ENCODE results near the gene TRMO. TPM values are rescaled to one million over a fixed set of nuclear protein-coding genes. Genes with fewer than 3 reads are reported as not detected.

Gene TRMO
- total RNA-seq, 4 donors from 2014 or later = 16.7 to 30.9 (median 19.7) TPM

- Histone ChIP-seq H3K27ac (no peak overlapping the region), H3K36me3 (peaks cover 0 to 11% (median 0%) of the 10 kb centered on the region in 3 donors), H3K4me1 (no peaks in the 10 kb centered on the region), H3K9me3 (peaks cover 0 to 9% (median 0%) of the 10 kb centered on the region in 4 donors), H3K27me3 (no peaks in the 10 kb centered on the region), H3K4me3 (no peak overlapping the region)
- WGBS, 2 donors = 43 to 46% methylated on average over 9 of the region's 9 CpGs
- TF ChIP-seq EP300 (IDR thresholded peaks at IDR 0.05) (no peak), CTCF (IDR thresholded peaks at IDR 0.05) (peak in 2 of 5 experiments; percentile 24 to 41), POLR2A (IDR thresholded peaks at IDR 0.05) (no peak)
- DNase-seq (ENCODE audit: low spot score in 2 of 2) = no peak
Measured at GRCh38 chr9:97889941-97890887, 32.1 kb downstream of the TRMO start.

DNA sequence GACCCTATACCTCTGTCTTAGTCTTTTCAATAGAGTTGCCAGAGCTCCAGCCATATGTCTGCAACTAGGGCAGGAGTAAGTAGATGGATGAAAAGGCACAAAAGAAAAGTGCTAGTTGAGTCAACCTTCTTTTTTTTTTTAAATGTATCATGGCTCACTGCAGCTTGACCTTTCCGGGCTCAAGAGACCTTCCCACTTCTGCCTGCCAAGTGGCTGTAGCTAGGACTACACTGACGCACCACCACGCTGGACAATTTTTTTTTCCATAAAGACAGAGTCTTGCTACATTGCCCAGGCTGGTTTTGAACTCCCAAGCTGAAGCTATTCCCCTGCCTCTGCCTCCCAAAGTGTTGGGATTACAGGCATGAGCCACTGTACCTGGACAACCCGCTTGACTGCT, 42.0 kb downstream of the TRMO start:
- no peaks in the 10 kb centered on the region for H3K9me3 ChIP-seq
- no peaks in the 10 kb centered on the region for H3K27me3 ChIP-seq
- no peak overlapping the region for H3K27ac ChIP-seq
- peaks cover 0 to 5% (median 0%) of the 10 kb centered on the region in 4 donors for H3K4me1 ChIP-seq
- no peak overlapping the region for H3K4me3 ChIP-seq
- DNase-seq (ENCODE audit: low spot score in 2 of 2) = no peak
- H3K36me3 ChIP-seq = no peaks in the 10 kb centered on the region
- WGBS, 2 donors = 59 to 79% methylated on average over 4 of the region's 4 CpGs
- no peak for TF ChIP-seq EP300 (IDR thresholded peaks at IDR 0.05)

GRCh38 chr9:97876061-97876460, 46.2 kb downstream of the TRMO start:
- peaks cover 0 to 5% (median 0%) of the 10 kb centered on the region in 4 donors for H3K4me1 ChIP-seq
- 78 to 89% methylated on average over 3 of the region's 3 CpGs for WGBS, 2 donors
- no peak overlapping the region for H3K4me3 ChIP-seq
- DNase-seq (ENCODE audit: low spot score in 2 of 2) = no peak
- no peak overlapping the region for H3K27ac ChIP-seq
- H3K36me3 ChIP-seq = no peaks in the 10 kb centered on the region
- no peaks in the 10 kb centered on the region for H3K9me3 ChIP-seq
- TF ChIP-seq POLR2A (IDR thresholded peaks at IDR 0.05) (no peak), EP300 (IDR thresholded peaks at IDR 0.05) (no peak), CTCF (IDR thresholded peaks at IDR 0.05) (no peak)
- no peaks in the 10 kb centered on the region for H3K27me3 ChIP-seq

- Histone ChIP-seq H3K4me1 (peaks cover 0 to 5% (median 0%) of the 10 kb centered on the region in 4 donors), H3K4me3 (no peak overlapping the region), H3K27ac (no peak overlapping the region), H3K36me3 (no peaks in the 10 kb centered on the region), H3K27me3 (no peaks in the 10 kb centered on the region), H3K9me3 (no peaks in the 10 kb centered on the region)
- no peak for TF ChIP-seq POLR2A (IDR thresholded peaks at IDR 0.05)
- no peak for TF ChIP-seq CTCF (IDR thresholded peaks at IDR 0.05)
- no peak for TF ChIP-seq EP300 (IDR thresholded peaks at IDR 0.05)
- DNase-seq (ENCODE audit: low spot score in 2 of 2) = no peak
- 86 to 87% methylated on average over 5 of the region's 5 CpGs for WGBS, 2 donors
Measured at GRCh38 chr9:97875111-97875510, 47.2 kb downstream of the TRMO start.

DNA sequence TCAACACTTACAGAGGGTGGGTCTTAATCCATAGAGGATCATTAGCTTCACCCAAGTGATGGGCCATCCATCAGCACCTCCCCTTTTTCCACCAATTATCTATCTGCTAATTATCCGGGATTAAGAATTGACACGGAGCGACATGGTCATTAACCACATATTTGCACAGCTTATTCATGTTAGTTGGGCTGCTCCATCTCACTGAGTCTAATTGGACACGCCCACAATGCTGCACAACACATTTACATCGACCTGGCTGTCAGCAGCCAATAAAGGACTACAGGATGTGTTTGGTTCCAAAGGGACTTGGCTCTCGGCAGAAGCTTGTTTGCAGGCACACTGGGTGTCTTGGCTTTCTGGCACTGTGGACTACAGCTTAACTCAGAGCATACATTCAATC, 47.7 kb downstream of the TRMO start:
- TF ChIP-seq POLR2A (IDR thresholded peaks at IDR 0.05) = no peak
- TF ChIP-seq CTCF (IDR thresholded peaks at IDR 0.05) = no peak
- no peak for TF ChIP-seq EP300 (IDR thresholded peaks at IDR 0.05)
- WGBS, 2 donors = 73 to 75% methylated on average over 6 of the region's 6 CpGs
- Histone ChIP-seq H3K4me1 (peaks cover 0 to 5% (median 0%) of the 10 kb centered on the region in 4 donors), H3K27ac (no peak overlapping the region), H3K4me3 (no peak overlapping the region), H3K27me3 (no peaks in the 10 kb centered on the region), H3K36me3 (no peaks in the 10 kb centered on the region), H3K9me3 (no peaks in the 10 kb centered on the region)
- no peak for DNase-seq (ENCODE audit: low spot score in 2 of 2)
